Loucy (cell line): ENCODE data around the gene DNAH14.

Source experiments
- H2AFZ ChIP-seq: fragments of 200-600 bp; sonication (generic); 2 replicates; pipeline ENCODE4 v1.6.0; 2016; ENCODE audit warnings: antibody characterized with exemption, mild to moderate bottlenecking, low read length, moderate library complexity
- H3F3A ChIP-seq: fragments of 200-600 bp; 2 replicates; pipeline ENCODE4 v1.6.0; 2016; ENCODE audit warnings: antibody characterized with exemption, low read depth, mild to moderate bottlenecking
- H3K27me3 ChIP-seq: fragments of 200-600 bp; sonication (generic); 2 replicates; pipeline ENCODE4 v1.6.1; 2014; ENCODE audit warnings: low read length, mild to moderate bottlenecking; ENCODE audit not compliant: insufficient read depth, poor library complexity, severe bottlenecking
- H3K36me3 ChIP-seq: fragments of 200-600 bp; sonication (generic); 2 replicates; pipeline ENCODE4 v1.6.1; 2016; ENCODE audit warnings: low read length; ENCODE audit not compliant: insufficient read depth
- H3K4me1 ChIP-seq: fragments of 200-600 bp; sonication (generic); 2 replicates; pipeline ENCODE4 v1.5.1; 2014; ENCODE audit warnings: low read length, mild to moderate bottlenecking; ENCODE audit not compliant: insufficient read depth, poor library complexity, severe bottlenecking
- H3K4me2 ChIP-seq: fragments of 200-600 bp; sonication (generic); 2 replicates; pipeline ENCODE4 v1.6.0; 2014; ENCODE audit warnings: antibody characterized with exemption, low read length, low read depth, mild to moderate bottlenecking; ENCODE audit not compliant: poor library complexity, severe bottlenecking
- H3K4me3 ChIP-seq: fragments of 200-600 bp; sonication (generic); 2 replicates; pipeline ENCODE4 v1.5.1; 2014; ENCODE audit warnings: low read length, mild to moderate bottlenecking, mixed read lengths; ENCODE audit not compliant: poor library complexity, severe bottlenecking
- H3K79me2 ChIP-seq: fragments of 200-600 bp; sonication (generic); 2 replicates; pipeline ENCODE4 v1.6.1; 2014; ENCODE audit warnings: low read length; ENCODE audit not compliant: insufficient read depth
- H3K9ac ChIP-seq: fragments of 200-600 bp; sonication (generic); 2 replicates; pipeline ENCODE4 v1.6.0; 2014; ENCODE audit warnings: mild to moderate bottlenecking, low read depth, low read length, moderate library complexity; ENCODE audit not compliant: poor library complexity, severe bottlenecking
- H3K9me2 ChIP-seq: fragments of 200-600 bp; sonication (generic); replicated peaks from 2 replicates; pipeline ENCODE4 v1.6.1; 2016; ENCODE audit warnings: low read depth, low read length, mixed read lengths
- H3K9me3 ChIP-seq: fragments of 200-600 bp; sonication (generic); 2 replicates; pipeline ENCODE4 v1.6.1; 2014; ENCODE audit warnings: mild to moderate bottlenecking, antibody characterized with exemption, low read length, low read depth; ENCODE audit not compliant: insufficient read depth
- H4K20me1 ChIP-seq: fragments of 200-600 bp; sonication (generic); 2 replicates; pipeline ENCODE4 v1.6.0; 2014; ENCODE audit warnings: antibody characterized with exemption, low read length, mild to moderate bottlenecking; ENCODE audit not compliant: insufficient read depth, poor library complexity, severe bottlenecking
- CTCF ChIP-seq: fragments of 200-600 bp; sonication (generic); conservative IDR thresholded peaks from 2 replicates; pipeline ENCODE4 v1.5.1; 2014; ENCODE audit warnings: mild to moderate bottlenecking, antibody characterized with exemption, low read length
- EZH2phosphoT487 ChIP-seq: fragments of 200-600 bp; IDR thresholded peaks from 2 replicates; pipeline ENCODE4 v1.6.1; 2018; ENCODE audit warnings: antibody characterized with exemption, mild to moderate bottlenecking, moderate library complexity, borderline replicate concordance

DNAH14 gene

DNA sequence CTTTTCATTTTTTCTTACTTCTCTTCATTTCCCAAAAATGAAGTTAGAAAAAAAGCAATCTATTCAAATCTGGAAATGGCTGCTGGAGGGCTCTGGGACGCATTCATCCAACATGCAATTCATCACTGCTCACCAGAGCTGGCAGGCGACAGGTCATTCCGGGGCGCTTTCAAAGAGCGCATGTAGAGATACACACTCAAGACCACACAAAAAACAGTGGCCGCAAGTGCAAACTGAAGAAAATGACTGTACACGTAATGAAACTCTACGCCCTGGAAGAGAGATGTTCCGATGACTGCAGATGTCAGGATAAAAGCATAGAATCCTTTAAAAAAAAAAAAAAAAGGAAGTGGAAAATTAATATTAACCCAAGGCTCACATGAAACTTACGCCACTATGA lies 482.8 kb downstream of the DNAH14 start:
- H3K4me1 ChIP-seq: peaks cover under 1% of the 10 kb centered on the region
- peaks cover 45% of the 10 kb centered on the region for H4K20me1 ChIP-seq
- H3K9me2 ChIP-seq: no peaks in the 10 kb centered on the region
- no peak overlapping the region for H2AFZ ChIP-seq
- no peak overlapping the region for H3K4me3 ChIP-seq
- no peak overlapping the region for H3K9ac ChIP-seq
- peaks cover 81% of the 10 kb centered on the region for H3K79me2 ChIP-seq
- peaks cover 96% of the 10 kb centered on the region for H3K36me3 ChIP-seq
- no peaks in the 10 kb centered on the region for H3K27me3 ChIP-seq
- no peaks in the 10 kb centered on the region for H3K9me3 ChIP-seq
- H3F3A ChIP-seq: no peaks in the 10 kb centered on the region
- TF ChIP-seq EZH2phosphoT487 (no peak), CTCF (no peak)
- no peak overlapping the region for H3K4me2 ChIP-seq

GRCh38 chr1:225412803-225413351 lies 483.4 kb downstream of the DNAH14 start:
- Histone ChIP-seq H3F3A (no peaks in the 10 kb centered on the region), H3K4me3 (no peak overlapping the region), H3K9ac (no peak overlapping the region), H3K4me2 (no peak overlapping the region), H3K9me2 (no peaks in the 10 kb centered on the region), H3K4me1 (peaks cover 6% of the 10 kb centered on the region), H3K36me3 (peaks cover 96% of the 10 kb centered on the region), H2AFZ (no peak overlapping the region), H3K27me3 (no peaks in the 10 kb centered on the region), H4K20me1 (peaks cover 51% of the 10 kb centered on the region), H3K79me2 (peaks cover 82% of the 10 kb centered on the region), H3K9me3 (no peaks in the 10 kb centered on the region)
- TF ChIP-seq EZH2phosphoT487 (no peak), CTCF (no peak)

DNA sequence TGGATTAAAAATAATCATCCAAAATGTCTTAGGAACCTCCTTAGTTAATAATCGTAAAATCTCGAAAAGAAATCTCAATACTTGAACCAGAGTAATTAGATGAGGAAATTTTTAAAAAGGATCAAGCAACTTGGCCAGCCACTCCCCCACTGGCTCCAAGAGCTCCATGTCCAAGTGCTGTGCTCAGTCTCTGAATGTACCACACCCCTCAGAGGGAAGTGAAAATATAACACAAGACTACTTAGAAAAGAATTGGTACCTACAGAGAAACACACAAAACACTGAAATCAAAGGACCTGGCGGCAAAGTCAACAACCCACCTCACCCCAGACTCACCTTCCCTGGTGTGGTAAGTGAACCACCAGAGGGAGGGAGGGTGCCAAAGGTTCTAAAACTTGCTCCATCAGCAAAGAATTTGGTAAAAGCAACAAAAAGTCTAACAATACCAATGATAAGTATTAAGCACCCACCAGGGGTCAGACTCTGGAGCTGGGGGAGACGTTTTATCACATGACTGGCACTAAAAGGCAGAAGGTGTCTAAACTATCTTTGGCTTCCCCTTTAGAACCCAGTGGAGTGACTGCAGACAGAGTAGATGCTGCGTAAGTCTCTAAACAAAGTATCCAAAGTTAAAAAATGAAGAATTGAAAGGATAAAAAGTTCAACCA lies 484.4 kb downstream of the DNAH14 start:
- Histone ChIP-seq H3K4me1 (peaks cover 10% of the 10 kb centered on the region), H3K4me2 (no peak overlapping the region), H3K27me3 (no peaks in the 10 kb centered on the region), H3K9me2 (no peaks in the 10 kb centered on the region), H3F3A (no peaks in the 10 kb centered on the region), H3K36me3 (peaks cover 98% of the 10 kb centered on the region), H3K4me3 (no peak overlapping the region), H4K20me1 (peaks cover 59% of the 10 kb centered on the region), H2AFZ (no peak overlapping the region), H3K79me2 (peaks cover 82% of the 10 kb centered on the region), H3K9me3 (no peaks in the 10 kb centered on the region), H3K9ac (no peak overlapping the region)
- TF ChIP-seq CTCF: peak; percentile 29
- TF ChIP-seq EZH2phosphoT487: no peak
